ENCODE results near the gene ECEL1. TPM values are rescaled to one million over a fixed set of nuclear protein-coding genes. Genes with fewer than 3 reads are reported as not detected.

ECEL1 gene
- total and polyA plus RNA-seq, 8 donors: 0.10 to 0.64 (median 0.39) TPM

- H3K27me3 ChIP-seq: peaks cover 0 to 23% of the 10 kb centered on the region in 2 donors
- no peaks in the 10 kb centered on the region for H3K36me3 ChIP-seq
- no peak for TF ChIP-seq CTCF (IDR thresholded peaks at IDR 0.05)
- intact Hi-C loops (cut with DNase I): no loop called here
- ATAC-seq: no peak
- DNase-seq: no peak
- no peaks in the 10 kb centered on the region for H3K9me3 ChIP-seq
- H3K4me3 ChIP-seq: no peak overlapping the region
- H3K27ac ChIP-seq: no peak overlapping the region
- no peaks in the 10 kb centered on the region for H3K4me1 ChIP-seq
These were observed 22.6 kb downstream of the ECEL1 start for GRCh38 chr2:232465061-232465460.

DNA sequence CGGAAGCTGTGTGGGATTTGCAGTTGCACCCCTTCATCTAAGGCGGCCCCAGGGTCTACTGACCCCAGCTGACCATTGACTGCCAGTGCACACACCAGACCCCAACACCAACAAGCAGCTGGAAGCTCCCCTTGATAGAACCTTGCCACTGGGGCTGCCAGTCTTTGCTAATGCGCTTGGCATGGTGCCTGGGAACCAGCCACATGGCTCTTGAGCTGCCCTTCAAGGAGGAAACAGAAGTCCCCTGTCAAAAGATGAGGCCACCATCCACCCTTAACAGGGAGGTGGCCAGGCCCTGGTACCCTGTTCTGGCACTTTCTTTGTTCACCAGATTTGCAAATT is 23.1 kb downstream of the ECEL1 start:
- Histone ChIP-seq H3K36me3 (no peaks in the 10 kb centered on the region), H3K27me3 (peaks cover 0 to 23% of the 10 kb centered on the region in 2 donors), H3K27ac (no peak overlapping the region), H3K4me3 (no peak overlapping the region), H3K9me3 (no peaks in the 10 kb centered on the region), H3K4me1 (no peaks in the 10 kb centered on the region)
- ATAC-seq (no peak), DNase-seq (no peak)
- intact Hi-C loops (cut with DNase I): no loop called here
- TF ChIP-seq CTCF (IDR thresholded peaks at IDR 0.05): no peak

- Histone ChIP-seq H3K27me3 (peaks cover 2 to 26% of the 10 kb centered on the region in 2 donors), H3K4me3 (no peak overlapping the region), H3K36me3 (no peaks in the 10 kb centered on the region), H3K4me1 (no peaks in the 10 kb centered on the region), H3K9me3 (no peaks in the 10 kb centered on the region), H3K27ac (no peak overlapping the region)
- ATAC-seq (no peak), DNase-seq (peak in 1 of 4 donors; percentile 29)
- intact Hi-C loops (cut with DNase I): no loop called here
- TF ChIP-seq CTCF (IDR thresholded peaks at IDR 0.05): no peak
These were observed 23.7 kb downstream of the ECEL1 start for GRCh38 chr2:232463701-232464543.

- H3K36me3 ChIP-seq: no peaks in the 10 kb centered on the region
- no peaks in the 10 kb centered on the region for H3K4me1 ChIP-seq
- H3K27me3 ChIP-seq: peaks cover 7 to 57% of the 10 kb centered on the region in 2 donors
- no peak for DNase-seq
- TF ChIP-seq CTCF (IDR thresholded peaks at IDR 0.05): no peak
- no peak for ATAC-seq
- H3K4me3 ChIP-seq: no peak overlapping the region
- no peak overlapping the region for H3K27ac ChIP-seq
- intact Hi-C loops (cut with DNase I): no loop called here
- H3K9me3 ChIP-seq: no peaks in the 10 kb centered on the region
These were observed 27.5 kb downstream of the ECEL1 start for GRCh38 chr2:232460171-232460570.

GRCh38 chr2:232459419-232460035 is 28.1 kb downstream of the ECEL1 start:
- Histone ChIP-seq H3K27me3 (peaks cover 7 to 58% of the 10 kb centered on the region in 2 donors), H3K4me1 (no peaks in the 10 kb centered on the region), H3K27ac (no peak overlapping the region), H3K36me3 (no peaks in the 10 kb centered on the region), H3K4me3 (no peak overlapping the region), H3K9me3 (no peaks in the 10 kb centered on the region)
- intact Hi-C loops (cut with DNase I): no loop called here
- ATAC-seq (no peak), DNase-seq (no peak)
- TF ChIP-seq CTCF (IDR thresholded peaks at IDR 0.05): no peak

Measured in left lung (tissue), 10 donors.